HG02610 (cell line): ENCODE measurements around the gene CLEC3B.

Experiments
- ATAC-seq: cut with Tn5 transposase; IDR thresholded peaks from one replicate; pipeline ENCODE4 v1.9.1; 2021; ENCODE audit warnings: mild to moderate bottlenecking, moderate library complexity; ENCODE audit not compliant: unreplicated experiment

Gene CLEC3B

GRCh38 chr3:45002720-45003119, 23.4 kb upstream of the CLEC3B start:
- ATAC-seq = no peak

- ATAC-seq = no peak
Measured at GRCh38 chr3:45003406-45003805, 22.7 kb upstream of the CLEC3B start.

DNA sequence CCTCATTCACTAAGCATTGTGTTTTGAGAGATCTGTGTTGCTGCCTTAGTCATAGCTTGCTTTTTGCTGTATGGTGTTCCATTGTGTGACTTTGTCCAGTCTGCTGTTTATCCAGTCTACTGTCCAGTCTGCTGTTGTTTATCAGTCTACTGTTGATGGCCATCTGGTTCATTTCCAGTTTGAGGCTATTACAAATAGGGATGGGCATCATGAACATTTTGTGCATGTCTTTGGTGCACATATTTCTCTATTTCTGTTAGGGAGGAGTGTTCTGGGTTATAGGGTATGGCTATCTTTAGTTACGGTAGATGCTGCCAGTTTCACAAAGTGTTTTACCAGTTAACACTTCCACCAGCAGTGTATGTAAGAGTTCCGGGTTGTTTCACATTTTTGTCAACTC, 22.2 kb upstream of the CLEC3B start:
- ATAC-seq = no peak

DNA sequence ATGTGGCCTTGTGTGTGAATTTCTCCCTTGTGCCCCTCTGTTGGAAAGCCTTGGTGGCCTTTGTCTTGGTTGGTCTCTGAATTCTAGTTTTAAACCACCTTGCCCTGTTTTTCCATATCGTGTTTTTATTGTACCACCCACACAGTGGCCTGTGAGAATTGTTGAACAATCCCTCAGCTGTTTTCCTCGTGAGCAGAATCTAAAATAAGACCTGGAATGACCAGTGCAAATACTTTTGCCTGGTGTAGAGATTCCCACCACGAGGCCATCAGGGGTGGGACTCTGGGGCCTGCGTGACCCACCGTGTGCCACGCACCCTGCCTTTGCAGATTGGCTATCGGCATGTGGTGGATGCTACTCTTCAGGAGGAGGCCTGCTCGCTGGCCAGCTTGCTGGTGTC, 19.0 kb upstream of the CLEC3B start:
- ATAC-seq = no peak

GRCh38 chr3:45008117-45008516, 18.0 kb upstream of the CLEC3B start:
- ATAC-seq = no peak

- ATAC-seq = no peak
Measured at GRCh38 chr3:45009868-45010267, 16.2 kb upstream of the CLEC3B start.

- no peak for ATAC-seq
Measured at GRCh38 chr3:45010811-45011333, 15.2 kb upstream of the CLEC3B start.

GRCh38 chr3:45011756-45012508, 14.2 kb upstream of the CLEC3B start:
- ATAC-seq = peak; percentile 48

GRCh38 chr3:45012577-45012976, 13.5 kb upstream of the CLEC3B start:
- no peak for ATAC-seq

GRCh38 chr3:45016916-45017315, 9.2 kb upstream of the CLEC3B start:
- no peak for ATAC-seq

GRCh38 chr3:45017821-45018220, 8.3 kb upstream of the CLEC3B start:
- ATAC-seq = no peak

GRCh38 chr3:45020534-45020933, 5.6 kb upstream of the CLEC3B start:
- ATAC-seq = no peak

DNA sequence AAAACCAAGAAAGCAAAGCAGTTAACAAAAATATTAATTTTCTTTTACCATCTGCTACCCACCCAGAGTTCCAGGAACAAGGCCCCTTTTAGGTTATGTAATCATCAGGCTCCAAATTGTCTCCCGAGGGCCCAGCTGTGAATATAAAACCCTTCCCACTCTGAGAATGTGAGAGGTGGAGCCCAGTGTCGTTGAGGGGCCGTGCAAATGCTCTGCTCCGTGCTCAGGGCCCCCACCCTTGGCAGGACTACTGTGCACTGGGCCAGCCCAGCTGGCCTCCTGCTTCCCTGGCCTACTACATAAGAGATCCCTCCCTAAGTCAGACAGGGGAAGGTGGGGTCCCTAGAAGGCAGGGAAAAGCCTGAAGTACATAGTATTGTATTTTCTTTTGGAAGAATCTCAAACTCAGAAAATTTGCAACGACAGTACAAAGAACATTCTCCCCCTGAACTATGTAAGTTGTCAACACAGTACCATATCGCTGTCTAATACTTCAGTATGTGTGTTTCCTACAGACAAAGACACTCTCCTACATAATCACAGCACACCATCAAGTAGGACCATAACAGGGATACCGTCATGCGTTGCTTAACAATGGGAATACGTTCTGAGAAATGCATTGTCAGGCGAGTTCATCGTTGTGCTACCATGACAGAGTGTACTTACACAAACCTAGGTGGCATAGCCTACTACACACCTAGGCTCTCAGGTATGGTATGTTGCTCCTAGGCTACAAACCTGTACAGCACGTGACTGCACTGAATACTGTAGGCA, 4.4 kb upstream of the CLEC3B start:
- ATAC-seq = no peak

- ATAC-seq = no peak
Measured at GRCh38 chr3:45023675-45024074, 2.4 kb upstream of the CLEC3B start.

DNA sequence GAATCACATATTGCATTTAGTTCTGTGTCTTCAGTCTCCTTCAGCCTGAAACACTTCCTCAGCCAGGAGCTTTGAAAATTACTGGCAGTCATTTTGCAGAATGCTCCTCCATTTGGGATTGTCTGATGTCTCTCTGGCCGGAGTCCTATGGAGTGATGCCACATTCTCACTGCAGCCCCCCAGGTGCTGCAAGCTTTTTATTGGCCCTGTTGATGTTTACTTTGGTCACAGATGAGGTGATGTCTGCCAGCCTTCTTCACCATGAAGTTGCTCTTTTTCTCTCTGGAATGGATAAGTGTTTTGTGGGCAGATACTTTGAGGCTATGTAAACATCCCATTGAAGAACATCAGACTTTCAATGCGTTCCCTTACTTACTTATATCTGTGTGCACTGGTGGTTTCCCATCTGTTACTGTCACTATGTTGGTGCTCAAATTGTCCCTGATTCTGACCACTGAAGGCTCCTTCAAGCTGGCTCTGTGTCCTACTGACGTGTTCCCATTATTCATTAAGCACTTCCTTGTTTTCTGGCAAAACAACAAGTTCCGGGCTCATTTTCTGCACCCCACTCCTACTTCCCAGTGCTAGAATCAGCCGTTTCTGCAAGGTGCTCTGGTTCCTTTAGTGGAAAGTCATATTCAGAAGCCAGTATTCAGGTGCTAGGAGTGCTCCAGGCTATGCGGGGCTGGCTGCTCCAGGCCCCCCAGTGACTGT, 1.4 kb upstream of the CLEC3B start:
- ATAC-seq = no peak

- ATAC-seq = no peak
Measured at GRCh38 chr3:45026957-45027356, 854 bp downstream of the CLEC3B start.

DNA sequence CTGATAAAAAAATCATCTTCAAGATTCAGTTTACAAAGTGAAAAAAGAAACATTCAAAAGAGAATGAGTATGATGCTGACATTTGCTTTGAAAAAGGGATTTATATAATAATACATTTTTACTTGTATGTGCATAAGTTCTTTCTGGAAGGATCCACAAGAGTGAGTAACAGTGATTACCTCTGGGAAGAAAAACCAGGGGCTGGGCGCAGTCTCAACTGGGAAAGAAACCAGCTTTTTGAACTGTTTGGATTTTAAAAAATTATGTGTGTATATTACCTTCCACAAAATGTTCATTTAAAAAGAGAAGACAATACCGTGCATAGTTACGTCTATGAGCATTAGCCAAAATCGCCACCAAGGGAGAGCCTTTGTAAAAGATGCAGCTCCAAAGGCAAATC, 1.3 kb downstream of the CLEC3B start:
- no peak for ATAC-seq

- no peak for ATAC-seq
Measured at GRCh38 chr3:45029216-45029615, 3.1 kb downstream of the CLEC3B start.

- ATAC-seq = no peak
Measured at GRCh38 chr3:45029661-45030060, 3.6 kb downstream of the CLEC3B start.

- ATAC-seq = no peak
Measured at GRCh38 chr3:45031531-45031930, 5.4 kb downstream of the CLEC3B start.

DNA sequence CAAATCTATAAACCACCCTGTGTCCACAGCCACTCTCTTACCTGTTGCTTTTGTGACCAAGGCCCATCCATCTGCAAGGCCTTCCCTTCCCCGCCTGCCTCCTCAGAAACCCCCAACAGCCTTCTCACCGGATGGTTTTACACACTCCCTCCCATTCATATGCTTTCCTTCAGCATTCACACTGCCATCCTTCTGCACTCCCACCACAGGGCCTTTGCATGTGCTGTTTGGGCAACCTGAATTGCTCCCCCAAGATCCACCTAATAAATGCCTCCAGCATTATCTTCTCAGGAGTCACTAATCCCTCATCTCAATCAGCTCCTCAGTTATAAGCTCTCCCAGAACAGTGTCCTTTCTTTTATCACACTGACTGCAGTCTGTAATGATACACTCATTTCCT, 6.0 kb downstream of the CLEC3B start:
- no peak for ATAC-seq

GRCh38 chr3:45033791-45034190, 7.7 kb downstream of the CLEC3B start:
- ATAC-seq = no peak
